SK-MEL-5 (cell line): Measurements from ENCODE around the gene PCGF1. TPM values are rescaled to one million over a fixed set of nuclear protein-coding genes. Genes with fewer than 3 reads are reported as not detected.

ENCODE experiments used
- DNase-seq: peaks from one replicate; pipeline ENCODE4 v3.0.0-alpha.2; 2016; ENCODE audit warnings: low read depth, low spot score
- in situ Hi-C: cut with HindIII; loops from 2 replicates; pipeline ENCODE4 v1.10.0; 2016; ENCODE audit warnings: low sequenced_read_pairs, high pct_unique_total_duplicates, low pct_unique_long_range_greater_than_20kb
- total RNA-seq: library from RNA; depleted of rRNA; stranded (reverse); fragments of >200 nt; shearing (Covaris generic); gene quantifications from 2 replicates; pipeline ENCODE4 v1.2.3, GENCODE V29; 2014

PCGF1 gene
- total RNA-seq, 1 experiment from 2014 or later, result 72.9 TPM

DNA sequence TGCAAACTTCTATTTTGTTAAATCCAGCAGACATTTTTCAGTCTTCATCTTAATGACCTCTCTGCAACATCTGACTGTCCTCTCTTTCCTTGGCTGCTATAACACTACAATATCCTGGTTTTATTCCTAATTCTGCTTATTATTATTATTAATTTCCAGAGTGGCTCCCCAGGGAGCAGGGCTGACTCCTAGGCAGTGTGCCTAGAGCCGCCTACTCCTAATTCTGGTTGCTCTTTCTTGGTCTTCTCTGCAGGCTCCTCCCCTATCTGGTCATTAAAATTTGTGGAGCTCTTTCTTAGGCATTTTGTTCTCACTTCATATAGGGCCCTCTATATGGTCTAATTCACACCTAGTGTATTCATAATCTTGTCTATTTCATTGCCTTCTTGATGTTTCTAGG lies 35.5 kb upstream of the PCGF1 start:
- in situ Hi-C loops, result no loop called here
- no peak for DNase-seq

- no peak for DNase-seq
- in situ Hi-C loops, result no loop called here
Observed at GRCh38 chr2:74540291-74540690, 32.8 kb upstream of the PCGF1 start.

- in situ Hi-C loops, result loop anchor here (5.0 kb wide), 1 partner anchor 48 kb away; no protein-coding TSS in a partner anchor
Observed at GRCh38 chr2:74538881-74539339, 31.4 kb upstream of the PCGF1 start.

GRCh38 chr2:74537140-74537539 lies 29.6 kb upstream of the PCGF1 start:
- in situ Hi-C loops, result loop anchor here (5.0 kb wide), 1 partner anchor 50 kb away; no protein-coding TSS in a partner anchor
- DNase-seq, result no peak

More at GRCh38 chr2:74538881-74539339, 31.4 kb upstream of the PCGF1 start:
- DNase-seq, result no peak

- in situ Hi-C loops, result loop anchor here (5.0 kb wide), 1 partner anchor 51 kb away; no protein-coding TSS in a partner anchor
- DNase-seq, result no peak
Observed at GRCh38 chr2:74536166-74536950, 28.9 kb upstream of the PCGF1 start.

- in situ Hi-C loops, result loop anchor here (5.0 kb wide), 1 partner anchor 52 kb away; no protein-coding TSS in a partner anchor
- DNase-seq, result no peak
Observed at GRCh38 chr2:74535440-74535965, 28.0 kb upstream of the PCGF1 start.

DNA sequence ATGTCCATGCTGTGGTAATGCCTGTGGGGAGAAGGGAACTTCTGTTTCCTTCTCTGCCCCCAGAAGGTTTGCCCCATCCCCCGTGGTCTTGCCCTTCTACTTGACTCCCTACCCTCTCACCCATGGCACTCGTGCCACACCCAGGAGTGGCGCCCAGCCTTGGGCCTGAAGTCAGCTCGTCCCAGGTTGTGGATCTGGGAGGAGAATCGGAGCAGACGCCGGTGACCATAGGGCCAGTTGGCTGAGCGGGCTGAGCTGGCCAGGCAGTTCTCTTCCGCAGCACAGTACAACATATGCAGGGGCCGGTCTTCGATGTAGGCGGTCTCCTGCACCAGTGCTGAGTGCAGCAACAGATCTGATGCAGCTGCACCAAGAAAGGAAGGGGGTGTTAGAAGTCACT lies 26.9 kb upstream of the PCGF1 start:
- in situ Hi-C loops, result no loop called here
- DNase-seq, result no peak

GRCh38 chr2:74533464-74533863 lies 26.0 kb upstream of the PCGF1 start:
- DNase-seq, result no peak
- in situ Hi-C loops, result no loop called here

DNA sequence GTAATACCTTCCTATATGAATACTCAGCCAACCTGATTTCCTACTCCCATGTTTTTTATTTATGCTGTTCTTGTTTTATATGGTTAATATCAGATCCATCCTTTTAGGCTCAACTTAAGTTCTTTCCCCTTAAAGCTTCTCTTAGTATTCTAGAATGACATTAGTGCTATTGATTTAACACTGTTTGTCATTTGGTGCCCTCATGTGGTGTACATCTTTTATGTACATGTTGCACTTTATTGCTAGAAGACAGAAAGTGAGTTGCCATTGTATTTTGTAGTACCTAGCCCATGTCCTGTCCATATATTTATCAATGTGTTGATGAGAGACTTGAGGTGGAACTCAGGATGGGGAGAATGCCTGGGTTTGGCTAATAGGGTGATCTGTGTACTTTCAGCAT lies 24.7 kb upstream of the PCGF1 start:
- in situ Hi-C loops, result no loop called here
- DNase-seq, result peak; percentile 76

- no peak for DNase-seq
- in situ Hi-C loops, result no loop called here
Observed at GRCh38 chr2:74531666-74532065, 24.2 kb upstream of the PCGF1 start.

DNA sequence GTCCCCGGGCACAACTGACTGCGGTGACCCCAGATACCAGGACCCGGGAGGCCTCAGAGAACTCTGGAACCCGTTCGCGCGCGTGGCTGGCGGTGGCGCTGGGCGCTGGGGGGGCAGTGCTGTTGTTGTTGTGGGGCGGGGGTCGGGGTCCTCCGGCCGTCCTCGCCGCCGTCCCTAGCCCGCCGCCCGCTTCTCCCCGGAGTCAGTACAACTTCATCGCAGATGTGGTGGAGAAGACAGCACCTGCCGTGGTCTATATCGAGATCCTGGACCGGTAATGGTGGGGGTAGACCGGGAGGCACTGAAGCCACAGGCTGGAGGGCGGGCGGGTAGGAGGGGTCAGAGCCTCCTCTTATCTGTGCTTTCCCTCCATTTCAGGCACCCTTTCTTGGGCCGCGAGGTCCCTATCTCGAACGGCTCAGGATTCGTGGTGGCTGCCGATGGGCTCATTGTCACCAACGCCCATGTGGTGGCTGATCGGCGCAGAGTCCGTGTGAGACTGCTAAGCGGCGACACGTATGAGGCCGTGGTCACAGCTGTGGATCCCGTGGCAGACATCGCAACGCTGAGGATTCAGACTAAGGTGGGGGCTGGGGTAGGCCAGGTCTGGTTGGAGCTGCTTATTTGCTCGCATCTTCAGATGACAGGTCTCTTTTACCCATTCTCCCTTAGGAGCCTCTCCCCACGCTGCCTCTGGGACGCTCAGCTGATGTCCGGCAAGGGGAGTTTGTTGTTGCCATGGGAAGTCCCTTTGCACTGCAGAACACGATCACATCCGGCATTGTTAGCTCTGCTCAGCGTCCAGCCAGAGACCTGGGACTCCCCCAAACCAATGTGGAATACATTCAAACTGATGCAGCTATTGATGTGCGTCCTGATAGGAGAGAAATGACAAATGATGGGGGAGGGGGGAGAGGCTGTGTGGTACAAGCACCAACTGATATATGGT lies 23.0 kb upstream of the PCGF1 start:
- in situ Hi-C loops, result no loop called here
- peak; percentile 35 for DNase-seq

DNA sequence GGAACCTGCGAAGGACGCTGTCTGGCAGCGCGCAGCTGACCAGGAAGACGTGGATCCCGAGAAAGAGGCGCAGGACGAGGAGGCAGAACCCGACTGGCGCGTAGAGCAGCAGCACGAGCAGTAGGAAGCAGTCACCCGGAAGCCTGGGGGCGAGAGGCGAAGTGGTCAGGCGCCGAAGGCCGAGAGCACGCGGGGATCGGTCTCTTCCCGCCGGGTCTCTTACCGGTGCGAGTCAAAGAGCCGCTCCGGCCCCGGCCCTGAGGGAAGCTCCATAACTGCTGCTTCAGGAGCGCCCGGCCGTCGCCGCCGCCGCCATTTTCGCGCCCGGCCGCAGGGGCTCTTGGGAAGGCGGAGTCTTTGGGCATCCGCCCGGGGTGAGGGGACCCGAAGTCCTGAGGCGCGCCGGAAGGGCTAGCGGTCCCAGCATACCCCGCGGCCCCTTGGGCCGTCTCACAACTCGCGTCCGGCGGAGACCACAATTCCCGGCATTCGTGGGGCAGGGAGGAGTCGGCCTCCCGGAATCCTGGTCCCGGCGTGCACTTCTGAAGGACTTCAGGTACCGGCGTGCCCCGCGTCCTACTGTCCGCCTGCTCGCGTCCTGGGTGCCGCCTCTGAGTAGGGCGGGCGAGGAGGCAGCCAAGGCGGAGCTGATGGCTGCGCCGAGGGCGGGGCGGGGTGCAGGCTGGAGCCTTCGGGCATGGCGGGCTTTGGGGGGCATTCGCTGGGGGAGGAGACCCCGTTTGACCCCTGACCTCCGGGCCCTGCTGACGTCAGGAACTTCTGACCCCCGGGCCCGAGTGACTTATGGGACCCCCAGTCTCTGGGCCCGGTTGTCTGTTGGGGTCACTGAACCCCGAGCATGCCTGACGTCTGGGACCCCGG lies 22.1 kb upstream of the PCGF1 start, which contains the start of the genes AUP1 and HTRA2:
AUP1 (minus strand) TSS at position 350 of the 882 bp plus-strand sequence; CDS start at position 273, 77 bp downstream.
HTRA2 (plus strand) TSS at position 577 of the 882 bp plus-strand sequence; CDS start at position 651, 74 bp downstream.
- in situ Hi-C loops, result no loop called here
- peak; percentile 99 for DNase-seq

DNA sequence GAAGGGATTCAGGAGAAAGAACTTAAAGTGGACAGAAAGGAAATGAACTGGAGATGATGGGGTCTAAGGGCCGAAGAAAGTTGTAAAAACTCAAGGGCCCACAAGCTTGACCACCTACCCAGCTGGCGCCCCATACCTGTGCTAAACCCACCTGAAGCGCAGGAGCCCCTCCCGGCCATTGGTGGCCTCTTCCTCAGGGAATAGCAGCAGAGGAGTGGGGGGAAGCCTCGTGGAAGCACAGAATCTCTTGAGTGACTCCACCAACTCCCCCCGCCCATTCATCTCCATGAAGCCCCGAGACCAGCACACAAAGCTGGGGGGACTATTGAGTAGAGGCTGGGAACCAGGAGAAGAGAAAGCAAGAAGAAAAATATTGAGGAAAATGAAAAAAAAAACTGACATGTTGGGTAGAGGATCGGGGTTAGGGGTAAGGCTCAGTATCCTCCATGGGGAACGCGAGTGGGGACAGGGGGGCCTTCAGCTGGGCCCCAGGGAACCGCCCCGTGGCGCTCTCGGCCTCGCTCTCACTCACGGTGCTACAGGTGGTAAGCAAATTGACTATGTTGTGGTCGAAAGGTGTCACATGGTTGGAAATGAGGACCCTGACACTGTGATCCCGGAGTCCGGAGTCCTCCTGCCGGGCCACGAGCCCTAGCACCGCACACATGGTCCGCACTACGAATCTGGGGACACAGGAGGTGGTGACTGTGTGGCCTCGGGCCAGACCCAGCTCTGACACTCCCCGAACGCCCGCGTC lies 21.3 kb upstream of the PCGF1 start:
- DNase-seq, result no peak
- in situ Hi-C loops, result no loop called here

GRCh38 chr2:74527741-74528140 lies 20.2 kb upstream of the PCGF1 start:
- DNase-seq, result no peak
- in situ Hi-C loops, result no loop called here

DNA sequence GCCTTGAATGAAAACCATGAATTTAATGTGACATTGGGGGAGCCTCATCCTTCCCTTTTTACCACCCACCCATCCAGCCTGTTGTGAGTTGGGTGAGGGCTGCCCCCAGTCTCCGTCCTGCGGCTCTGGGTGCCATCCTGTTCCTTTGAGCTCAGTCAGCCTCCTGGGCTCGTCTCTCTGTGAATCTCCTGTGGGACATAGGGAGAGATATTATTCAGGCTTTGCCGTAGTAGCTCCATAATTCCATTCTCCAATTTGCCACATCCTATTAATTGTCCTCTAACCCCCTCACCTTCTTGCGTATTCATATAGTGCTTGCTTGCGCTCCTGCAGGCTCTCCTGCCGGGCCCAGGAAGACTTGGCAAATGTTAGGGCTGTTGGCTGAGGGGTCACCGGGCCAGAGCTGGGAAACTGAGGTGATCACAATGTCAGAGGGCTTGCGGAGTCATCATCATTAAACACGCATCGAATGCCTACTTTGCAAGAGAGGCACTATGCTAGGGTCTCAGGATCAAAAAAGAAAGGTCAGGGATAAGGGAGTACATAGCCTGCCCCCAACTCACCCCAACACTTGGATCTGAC lies 19.2 kb upstream of the PCGF1 start:
- DNase-seq, result no peak
- in situ Hi-C loops, result no loop called here
